ENCODE data around the gene EFCAB10. TPM values are rescaled to one million over a fixed set of nuclear protein-coding genes. Genes with fewer than 3 reads are reported as not detected.
"Not testable (repeated sequence)": the region's sequence is repeated elsewhere in the genome, so short reads cannot be mapped to it uniquely, and the experiment has no call there.

The EFCAB10 gene
- total RNA-seq, 1 donor from 2014 or later, result not detected

DNA sequence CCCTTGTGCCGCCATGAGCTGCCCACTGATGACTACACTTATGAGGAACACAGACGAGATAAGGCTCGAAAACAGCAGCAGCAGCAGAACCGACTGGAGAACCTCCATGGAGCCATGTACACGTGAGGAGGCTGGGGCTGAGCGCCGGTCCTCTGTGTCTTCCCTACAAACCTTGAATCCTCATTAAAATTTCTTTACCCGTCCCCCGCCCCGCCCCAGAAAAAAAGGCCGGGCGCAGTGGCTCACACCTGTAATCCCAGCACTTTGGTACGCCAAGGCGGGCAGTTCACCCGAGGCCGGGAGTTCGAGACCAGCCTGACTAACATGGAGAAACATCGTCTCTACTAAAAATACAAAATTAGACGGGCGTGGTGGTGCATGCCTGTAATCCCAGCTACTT is 50.7 kb downstream of the EFCAB10 start:
- DNase-seq (ENCODE audit: low spot score), result no peak

DNA sequence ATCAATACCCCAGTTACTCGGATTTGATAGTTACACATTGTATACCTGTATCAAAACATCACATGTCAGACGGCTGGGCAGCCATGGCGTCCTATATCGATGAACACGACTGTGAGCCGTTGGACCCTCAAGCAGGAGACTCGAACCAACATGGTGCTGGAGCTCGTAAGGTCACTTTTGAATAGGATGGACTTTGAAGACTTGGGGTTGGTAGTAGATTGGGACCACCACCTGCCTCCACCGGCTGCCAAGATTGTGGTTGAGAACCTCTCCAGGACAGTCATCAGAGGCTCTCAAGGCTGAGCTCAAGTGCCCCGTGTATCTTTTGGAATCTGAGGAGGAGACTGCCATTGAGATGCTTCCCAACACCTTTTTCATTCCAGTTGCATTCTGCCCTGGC is 51.2 kb downstream of the EFCAB10 start:
- no peak for DNase-seq (ENCODE audit: low spot score)

DNA sequence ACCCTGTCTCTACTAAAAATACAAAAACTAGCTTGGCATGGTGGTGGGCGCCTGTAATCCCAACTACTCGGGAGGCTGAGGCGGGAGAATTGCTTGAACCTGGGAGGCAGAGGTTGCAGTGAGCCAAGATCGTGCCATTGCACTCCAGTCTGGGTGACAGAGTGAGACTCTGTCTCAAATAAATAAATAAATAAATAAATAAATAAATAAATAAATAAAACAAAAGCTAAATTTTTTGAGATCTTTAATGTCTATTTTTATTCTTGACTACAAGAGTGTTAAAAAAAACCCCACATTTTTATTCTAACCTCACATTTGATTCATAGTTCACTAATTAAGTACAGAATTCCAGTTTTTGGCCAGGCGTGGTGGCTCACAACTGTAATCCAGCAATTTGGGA is 53.6 kb downstream of the EFCAB10 start:
- not testable (repeated sequence) for DNase-seq (ENCODE audit: low spot score)

DNA sequence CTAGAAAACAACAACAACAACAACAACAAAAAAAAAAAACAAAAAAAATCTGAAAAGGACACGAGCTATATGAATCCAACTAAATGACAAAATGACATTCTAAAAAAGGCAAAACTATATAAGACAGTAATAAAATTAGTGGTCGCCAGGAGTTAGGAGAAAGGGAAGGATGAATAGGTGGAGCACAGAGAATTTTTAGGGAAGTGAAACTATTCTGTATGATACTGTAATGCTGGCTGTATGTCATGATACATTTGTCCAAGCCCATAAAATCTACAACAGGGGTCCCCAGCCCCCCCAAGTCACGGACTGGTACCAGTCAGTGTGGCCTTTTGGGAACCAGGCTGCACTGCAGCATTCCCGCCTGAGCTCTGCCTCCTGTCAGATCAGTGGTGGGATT is 56.5 kb downstream of the EFCAB10 start:
- no peak for DNase-seq (ENCODE audit: low spot score)

DNA sequence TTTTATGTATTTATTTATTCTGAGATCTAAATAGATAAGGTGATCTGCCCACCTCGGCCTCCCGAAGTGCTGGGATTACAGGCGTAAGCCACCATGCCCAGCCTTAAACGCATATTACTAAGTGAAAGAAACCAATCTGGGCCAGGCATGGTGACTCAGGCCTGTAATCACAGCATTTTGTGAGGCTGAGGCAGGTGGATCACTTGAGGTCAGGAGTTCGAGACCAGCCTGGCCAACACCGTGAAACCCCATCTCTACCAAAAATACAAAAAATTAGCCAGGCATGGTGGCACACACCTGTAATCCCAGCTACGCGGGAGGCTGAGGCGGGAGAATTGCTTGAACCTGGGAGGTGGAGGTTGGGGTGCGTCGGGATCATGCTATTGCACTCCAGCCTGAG is 56.9 kb downstream of the EFCAB10 start:
- DNase-seq (ENCODE audit: low spot score), result not testable (repeated sequence)

DNA sequence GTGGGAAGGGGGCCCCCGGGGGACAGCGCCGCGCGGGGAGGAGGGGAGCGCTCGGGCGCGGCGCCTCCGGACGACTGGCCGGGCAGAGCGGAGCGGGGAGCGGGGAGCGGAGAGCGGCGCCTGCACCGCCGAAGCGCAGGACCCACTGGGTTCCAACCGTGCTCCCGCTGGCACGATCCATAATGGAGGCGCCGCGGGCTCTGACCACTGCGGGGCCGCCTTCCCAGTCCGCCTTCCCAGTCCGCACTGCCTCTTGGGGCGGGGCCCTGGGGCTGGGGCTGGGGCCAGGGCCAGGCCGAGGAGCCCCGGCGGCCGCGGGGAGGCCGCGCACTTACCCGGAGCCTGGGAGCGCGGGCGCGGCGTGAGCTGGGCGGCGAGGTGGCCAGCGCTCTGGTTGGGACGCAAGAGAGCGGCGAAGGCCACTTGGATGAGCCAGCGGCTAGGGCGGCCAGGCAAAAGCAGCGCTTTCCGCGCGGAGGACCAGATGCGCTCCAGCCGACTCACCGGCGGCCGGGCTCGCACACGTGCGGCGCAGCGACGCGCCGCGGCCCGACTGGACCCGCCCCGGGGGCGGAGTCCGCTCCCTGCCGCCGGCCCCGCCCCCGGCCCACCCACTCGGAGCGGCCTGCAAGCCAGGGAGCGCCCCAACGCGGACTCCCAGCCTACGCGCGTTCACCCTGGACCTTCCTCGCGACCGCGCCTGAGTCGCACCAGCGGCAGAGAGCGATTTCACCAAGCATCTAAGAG is 59.4 kb downstream of the EFCAB10 start, which contains the start of gene PUS7:
TSS of gene PUS7 (minus strand) at position 555 of the 747 bp plus-strand sequence. CDS start 13,759 bp downstream, outside the sequence.
- peak; percentile 88 for DNase-seq (ENCODE audit: low spot score)

DNA sequence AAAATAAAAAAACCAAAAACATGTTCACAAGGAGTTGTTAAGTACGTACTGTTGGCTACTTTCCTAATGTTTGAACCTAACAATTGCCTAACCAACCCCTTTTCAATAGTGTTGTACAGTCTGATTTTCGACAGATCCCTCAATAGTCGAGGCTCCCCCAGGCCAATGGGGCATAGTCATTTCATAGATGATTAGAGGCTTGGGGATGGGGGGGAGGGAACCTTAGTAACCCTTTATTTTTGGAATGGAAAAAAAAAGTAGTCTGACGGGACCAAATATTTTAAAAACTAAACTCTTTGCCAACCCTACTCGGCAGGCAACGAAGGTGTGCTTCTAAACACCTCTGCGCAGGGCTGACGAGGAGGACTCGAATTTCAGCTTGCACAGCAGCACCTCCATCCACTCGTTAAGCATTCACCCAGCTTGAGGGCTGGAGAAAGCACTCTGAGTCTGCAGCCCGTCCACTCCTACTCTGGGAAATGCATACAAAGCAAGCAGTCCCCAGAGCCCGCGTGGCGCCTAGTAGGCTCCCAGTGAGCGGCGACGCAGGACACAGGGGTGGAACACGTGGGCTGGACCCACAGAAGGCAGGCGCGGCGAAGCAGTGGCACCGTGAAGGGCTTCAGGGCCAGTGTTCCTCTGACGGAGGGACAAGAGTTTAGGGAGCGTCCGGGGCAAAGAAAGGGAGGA is 60.1 kb downstream of the EFCAB10 start:
- DNase-seq (ENCODE audit: low spot score), result peak; percentile 42

DNA sequence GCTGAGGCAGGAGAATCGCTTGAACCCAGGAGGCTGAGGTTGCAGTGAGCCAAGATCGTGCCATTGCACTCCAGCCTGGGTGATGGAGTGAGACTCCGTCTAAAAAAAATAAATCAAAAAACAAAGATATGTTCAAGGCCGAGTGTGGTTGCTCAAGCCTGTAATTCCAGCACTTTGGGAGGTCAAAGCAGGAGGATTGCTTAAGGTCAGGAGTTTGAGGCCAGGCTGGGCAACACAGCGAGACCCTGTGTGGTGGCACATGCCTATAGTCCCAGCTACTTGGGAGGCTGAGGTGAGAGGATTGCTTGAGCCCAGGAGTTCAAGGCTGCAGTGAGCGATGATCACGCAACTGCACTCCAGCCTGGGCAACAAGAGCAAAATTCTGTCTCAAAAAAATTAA is 60.7 kb downstream of the EFCAB10 start:
- not testable (repeated sequence) for DNase-seq (ENCODE audit: low spot score)

DNA sequence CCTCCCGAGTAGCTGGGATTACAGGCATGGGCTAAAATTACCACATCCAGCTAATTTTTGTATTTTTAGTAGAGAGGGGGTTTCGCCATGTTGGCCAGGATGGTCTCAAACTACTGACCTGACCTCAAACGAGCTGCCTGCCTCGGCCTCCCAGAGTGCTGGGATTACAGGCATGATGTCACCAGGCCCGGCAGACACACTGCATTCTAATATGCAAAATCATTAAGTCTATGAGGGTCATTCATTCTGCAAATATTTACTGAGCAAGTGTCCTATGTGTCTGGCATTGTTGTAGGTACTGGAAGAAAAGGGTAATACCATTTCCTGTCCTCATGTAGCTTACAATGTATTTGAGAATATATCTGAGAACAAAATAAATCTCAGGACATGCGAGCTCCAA is 61.9 kb downstream of the EFCAB10 start:
- DNase-seq (ENCODE audit: low spot score), result no peak

DNA sequence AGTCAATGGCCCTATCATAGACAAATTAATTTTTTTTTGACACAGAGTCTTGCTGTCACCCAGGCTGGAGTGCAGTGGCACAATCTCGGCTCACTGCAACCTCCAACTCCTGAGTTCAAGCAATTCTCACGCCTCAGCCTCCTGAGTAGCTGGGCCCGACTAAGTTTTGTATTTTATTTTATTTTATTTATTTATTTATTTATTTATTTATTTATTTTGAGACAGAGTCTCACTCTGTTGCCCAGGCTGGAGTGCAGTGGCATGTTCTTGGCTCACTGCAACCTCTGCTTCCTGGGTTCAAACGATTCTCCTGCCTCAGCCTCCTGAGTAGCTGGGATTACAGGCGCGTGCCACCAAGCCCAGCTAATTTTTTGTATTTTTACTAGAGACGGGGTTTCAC is 65.7 kb downstream of the EFCAB10 start:
- DNase-seq (ENCODE audit: low spot score), result not testable (repeated sequence)

Other genes starting within 250 kb of the EFCAB10 start
- 45.0 TPM for gene SRPK2, start 192.6 kb downstream of the EFCAB10 start, total RNA-seq
- gene PUS7, start 59.2 kb downstream of the EFCAB10 start, total RNA-seq, result 5.3 TPM
- 12.5 TPM for gene RINT1, start 49.3 kb downstream of the EFCAB10 start, total RNA-seq

Data from mucosa of gallbladder (tissue), 1 donor.